MM.1S (cell line): ENCODE measurements around the gene GNAL.

ENCODE experiments used
- CTCF ChIP-seq: fragments of 300-600 bp; sonication (generic); IDR thresholded peaks from 2 replicates; pipeline ENCODE4 v1.5.1; 2016; ENCODE audit warnings: antibody characterized with exemption, low read length, mixed read lengths
- EZH2 ChIP-seq: fragments of 300-600 bp; sonication (generic); optimal IDR thresholded peaks from 2 replicates; pipeline ENCODE3; 2017; ENCODE audit warnings: low read depth, mild to moderate bottlenecking, antibody characterized with exemption, low read length, mixed read lengths
- EZH2phosphoT487 ChIP-seq: fragments of 300-600 bp; sonication (generic); IDR thresholded peaks from 2 replicates; pipeline ENCODE4 v1.6.1; 2018; ENCODE audit warnings: antibody characterized with exemption, low read length

GRCh38 chr18:11668441-11669169 lies 20.5 kb upstream of the GNAL start:
- TF ChIP-seq EZH2phosphoT487 = no peak
- no peak for TF ChIP-seq CTCF
- no peak for TF ChIP-seq EZH2
